Astrocyte of the hippocampus (primary cell): ENCODE measurements around the gene GOLGA6L10.
"Not testable (repeated sequence)": the region's sequence is repeated elsewhere in the genome, so short reads cannot be mapped to it uniquely, and the experiment has no call there.

Source experiments
- DNase-seq: peaks from one replicate; pipeline ENCODE4 v3.0.0; 2011; ENCODE audit warnings: low read depth, low spot score

The GOLGA6L10 gene

GRCh38 chr15:82318281-82318680 is 31.0 kb downstream of the GOLGA6L10 start:
- not testable (repeated sequence) for DNase-seq

- not testable (repeated sequence) for DNase-seq
Observed at GRCh38 chr15:82317516-82317915, 31.8 kb downstream of the GOLGA6L10 start.

GRCh38 chr15:82317091-82317489 is 32.2 kb downstream of the GOLGA6L10 start:
- no peak for DNase-seq

- DNase-seq = not testable (repeated sequence)
Observed at GRCh38 chr15:82316247-82317090, 32.8 kb downstream of the GOLGA6L10 start.

- DNase-seq = no peak
Observed at GRCh38 chr15:82315519-82316246, 33.6 kb downstream of the GOLGA6L10 start.

GRCh38 chr15:82314769-82315518 is 34.3 kb downstream of the GOLGA6L10 start:
- DNase-seq = no peak

- DNase-seq = not testable (repeated sequence)
Observed at GRCh38 chr15:82313951-82314768, 35.1 kb downstream of the GOLGA6L10 start.

GRCh38 chr15:82313446-82313845 is 35.8 kb downstream of the GOLGA6L10 start:
- no peak for DNase-seq

- DNase-seq = no peak
Observed at GRCh38 chr15:82312586-82313349, 36.5 kb downstream of the GOLGA6L10 start.

GRCh38 chr15:82311321-82311720 is 38.0 kb downstream of the GOLGA6L10 start:
- DNase-seq = not testable (repeated sequence)

- no peak for DNase-seq
Observed at GRCh38 chr15:82309802-82310201, 39.5 kb downstream of the GOLGA6L10 start.

- no peak for DNase-seq
Observed at GRCh38 chr15:82307714-82308081, 41.6 kb downstream of the GOLGA6L10 start.

GRCh38 chr15:82306791-82307713 is 42.2 kb downstream of the GOLGA6L10 start:
- no peak for DNase-seq

GRCh38 chr15:82305621-82306048 is 43.6 kb downstream of the GOLGA6L10 start:
- DNase-seq = no peak

- DNase-seq = no peak
Observed at GRCh38 chr15:82304778-82305090, 44.5 kb downstream of the GOLGA6L10 start.

GRCh38 chr15:82303956-82304777 is 45.1 kb downstream of the GOLGA6L10 start:
- DNase-seq = no peak

- no peak for DNase-seq
Observed at GRCh38 chr15:82301296-82302016, 47.8 kb downstream of the GOLGA6L10 start.

- no peak for DNase-seq
Observed at GRCh38 chr15:82300883-82301282, 48.4 kb downstream of the GOLGA6L10 start.
